Measurements from ENCODE around the gene GRID2IP. TPM values are rescaled to one million over a fixed set of nuclear protein-coding genes. Genes with fewer than 3 reads are reported as not detected.

Gene GRID2IP
- polyA plus RNA-seq, 1 donor (not counting 4 experiments of a cell fraction or from before 2014, with no cell fraction given) = 0.04 TPM

- Histone ChIP-seq H4K20me1 (ENCODE audit: control insufficient read depth, extremely low read depth, insufficient read depth, low read length) (no peaks in the 10 kb centered on the region), H3K27me3 (ENCODE audit: control insufficient read depth, extremely low read depth, insufficient read depth, low read length) (peaks cover 79% of the 10 kb centered on the region), H3K9me3 (ENCODE audit: control insufficient read depth, low read depth, low read length) (no peaks in the 10 kb centered on the region), H3K9me1 (ENCODE audit: control insufficient read depth, extremely low read depth, insufficient read depth, low read length) (no peaks in the 10 kb centered on the region), H3K79me2 (ENCODE audit: control insufficient read depth, insufficient read depth, low read length) (no peaks in the 10 kb centered on the region), H2AFZ (ENCODE audit: control insufficient read depth, low read length) (no peak overlapping the region), H3K4me3 (ENCODE audit: control insufficient read depth in 2 of 3, extremely low read depth in 1 of 3, insufficient read depth in 2 of 3, low read depth in 1 of 3, low read length in 3 of 3) (no peak overlapping the region), H3K27ac (ENCODE audit: control insufficient read depth, insufficient read depth, low read length) (no peak overlapping the region), H3K36me3 (ENCODE audit: control insufficient read depth in 2 of 2, extremely low read depth in 1 of 2, insufficient read depth in 2 of 2, low read length in 2 of 2) (no peaks in the 10 kb centered on the region), H3K4me1 (ENCODE audit: control insufficient read depth, extremely low read depth, insufficient read depth, low read length) (no peaks in the 10 kb centered on the region), H3K9ac (ENCODE audit: control insufficient read depth, extremely low read depth, insufficient read depth, low read length) (no peak overlapping the region), H3K4me2 (ENCODE audit: control insufficient read depth, extremely low read depth, insufficient read depth, low read depth, low read length) (no peak overlapping the region)
- FAIRE-seq (no peak), DNase-seq (ENCODE audit: low read depth, low spot score) (no peak)
- TF ChIP-seq EZH2 (IDR thresholded peaks at IDR 0.05; ENCODE audit: low read length) (no peak), CTCF (optimal IDR thresholded peaks at IDR 0.05 in 1 of 3, IDR thresholded peaks at IDR 0.05 in 1 of 3, conservative IDR thresholded peaks at IDR 0.05 in 1 of 3; ENCODE audit: extremely low read depth in 1 of 3, insufficient read depth in 2 of 3, low read length in 3 of 3) (no peak)
- dilution Hi-C loops (cut with MboI; ENCODE audit: extremely low pct_ligation_motif_present, low sequenced_read_pairs) = no loop called here
These were observed 18.7 kb downstream of the GRID2IP start for GRCh38 chr7:6532516-6532915.

- dilution Hi-C loops (cut with MboI; ENCODE audit: extremely low pct_ligation_motif_present, low sequenced_read_pairs) = no loop called here
- Histone ChIP-seq H2AFZ (ENCODE audit: control insufficient read depth, low read length) (no peak overlapping the region), H3K4me3 (ENCODE audit: control insufficient read depth in 2 of 3, extremely low read depth in 1 of 3, insufficient read depth in 2 of 3, low read depth in 1 of 3, low read length in 3 of 3) (no peak overlapping the region), H3K27me3 (ENCODE audit: control insufficient read depth, extremely low read depth, insufficient read depth, low read length) (peaks cover 81% of the 10 kb centered on the region), H3K4me2 (ENCODE audit: control insufficient read depth, extremely low read depth, insufficient read depth, low read depth, low read length) (peak overlapping the region; percentile 63), H3K9ac (ENCODE audit: control insufficient read depth, extremely low read depth, insufficient read depth, low read length) (no peak overlapping the region), H3K36me3 (ENCODE audit: control insufficient read depth in 2 of 2, extremely low read depth in 1 of 2, insufficient read depth in 2 of 2, low read length in 2 of 2) (no peaks in the 10 kb centered on the region), H3K4me1 (ENCODE audit: control insufficient read depth, extremely low read depth, insufficient read depth, low read length) (no peaks in the 10 kb centered on the region), H4K20me1 (ENCODE audit: control insufficient read depth, extremely low read depth, insufficient read depth, low read length) (no peaks in the 10 kb centered on the region), H3K79me2 (ENCODE audit: control insufficient read depth, insufficient read depth, low read length) (no peaks in the 10 kb centered on the region), H3K27ac (ENCODE audit: control insufficient read depth, insufficient read depth, low read length) (no peak overlapping the region), H3K9me1 (ENCODE audit: control insufficient read depth, extremely low read depth, insufficient read depth, low read length) (no peaks in the 10 kb centered on the region), H3K9me3 (ENCODE audit: control insufficient read depth, low read depth, low read length) (no peaks in the 10 kb centered on the region)
- FAIRE-seq = no peak
- no peak for TF ChIP-seq CTCF (optimal IDR thresholded peaks at IDR 0.05 in 1 of 3, IDR thresholded peaks at IDR 0.05 in 1 of 3, conservative IDR thresholded peaks at IDR 0.05 in 1 of 3; ENCODE audit: extremely low read depth in 1 of 3, insufficient read depth in 2 of 3, low read length in 3 of 3)
- TF ChIP-seq EZH2 (IDR thresholded peaks at IDR 0.05; ENCODE audit: low read length) = peak; percentile 65
- DNase-seq (ENCODE audit: low read depth, low spot score) = no peak
These were observed 19.6 kb downstream of the GRID2IP start for GRCh38 chr7:6531492-6532279.

Data from keratinocyte (primary cell).